GM18507 (cell line): Measurements from ENCODE around the gene DCAF10.
"Not testable (repeated sequence)": the region's sequence is repeated elsewhere in the genome, so short reads cannot be mapped to it uniquely, and the experiment has no call there.

ENCODE experiments used
- DNase-seq: peaks from one replicate; pipeline ENCODE4 v3.0.0; 2011; ENCODE audit warnings: low read depth; ENCODE audit not compliant: insufficient read length; ENCODE audit errors: extremely low spot score
- FAIRE-seq: peaks from 2 replicates; lab custom pipeline; 2011; peaks lifted over from hg19 to GRCh38; lab: Jason Lieb, UNC

Gene DCAF10

GRCh38 chr9:37852222-37852621 lies 51.6 kb downstream of the DCAF10 start:
- no peak for FAIRE-seq
- no peak for DNase-seq

DNA sequence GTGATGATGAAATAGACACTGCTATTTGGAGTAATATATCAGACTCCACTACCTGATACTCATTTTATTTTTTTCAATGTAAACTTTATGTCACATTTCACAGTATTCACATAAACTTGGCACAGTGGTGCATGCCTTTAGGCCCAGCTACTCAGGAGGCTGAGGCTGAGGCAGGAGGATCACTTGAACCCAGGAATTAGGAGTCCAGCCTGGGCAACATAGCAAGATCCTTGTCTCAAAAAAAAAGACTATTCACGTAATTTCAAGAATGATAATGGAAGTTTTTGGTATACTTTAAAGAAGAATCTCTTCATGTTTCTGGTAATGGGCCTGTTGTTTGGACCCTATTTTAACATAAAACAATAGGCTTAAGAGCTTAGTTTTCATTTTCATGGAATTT lies 56.0 kb downstream of the DCAF10 start:
- no peak for FAIRE-seq
- no peak for DNase-seq

GRCh38 chr9:37859043-37859442 lies 58.4 kb downstream of the DCAF10 start:
- no peak for DNase-seq

DNA sequence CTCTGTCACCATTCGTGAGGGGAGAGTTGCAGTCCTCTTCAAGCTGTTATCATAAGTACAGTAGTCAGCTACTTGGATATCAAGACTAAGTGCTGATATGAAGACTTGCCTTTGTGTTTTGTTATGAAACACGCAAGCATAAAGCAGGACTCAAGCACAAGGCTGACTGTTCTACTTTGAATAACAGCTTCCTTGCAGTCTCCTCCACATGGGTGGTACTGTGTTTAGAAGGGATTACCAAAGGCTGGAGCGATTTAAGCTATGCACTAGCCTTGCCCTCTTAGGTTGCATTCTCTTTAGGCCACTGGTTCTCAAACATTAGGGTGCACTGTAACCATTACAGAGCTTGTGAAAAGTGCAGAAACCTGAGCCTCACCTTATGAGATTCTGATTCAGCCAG lies 61.9 kb downstream of the DCAF10 start:
- FAIRE-seq (no peak), DNase-seq (no peak)

More at GRCh38 chr9:37859043-37859442, 58.4 kb downstream of the DCAF10 start:
- no peak for FAIRE-seq

DNA sequence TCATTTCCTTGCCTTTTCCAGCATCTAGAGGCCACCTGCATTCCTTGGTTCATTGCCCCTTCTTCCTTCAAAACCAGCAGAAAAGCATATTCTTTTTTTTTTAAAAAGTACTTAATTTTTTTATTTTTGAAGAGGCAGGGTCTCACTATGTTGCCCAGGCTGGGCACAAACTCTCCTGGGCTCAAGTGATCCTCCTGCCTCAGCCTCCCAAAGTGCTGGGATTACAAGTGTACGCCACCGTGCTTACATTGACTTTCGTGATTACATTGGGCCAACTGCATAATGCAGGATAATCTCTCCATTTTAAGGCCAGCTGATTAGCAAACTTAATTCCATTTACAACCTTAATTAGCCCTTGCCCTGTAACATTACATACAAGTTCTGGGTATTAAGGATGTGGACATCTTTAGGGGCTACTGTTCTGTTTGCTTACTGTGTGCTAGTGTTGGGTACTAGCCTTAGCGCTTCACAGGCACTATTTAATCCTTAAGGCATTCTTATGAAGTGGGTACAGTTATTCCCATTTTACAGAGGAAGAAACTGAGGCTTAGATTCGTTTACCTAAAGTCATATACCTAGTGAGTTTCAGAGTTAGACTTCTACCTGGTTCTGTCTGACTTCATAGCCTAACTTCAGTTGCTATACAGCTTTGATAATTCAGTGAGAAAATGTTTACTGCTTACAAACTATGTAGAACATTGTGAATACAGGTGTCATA lies 69.6 kb downstream of the DCAF10 start:
- DNase-seq (no peak), FAIRE-seq (no peak)

GRCh38 chr9:37870799-37871176 lies 70.2 kb downstream of the DCAF10 start:
- DNase-seq (no peak), FAIRE-seq (no peak)

GRCh38 chr9:37873955-37874354 lies 73.4 kb downstream of the DCAF10 start:
- FAIRE-seq: no peak
- no peak for DNase-seq

DNA sequence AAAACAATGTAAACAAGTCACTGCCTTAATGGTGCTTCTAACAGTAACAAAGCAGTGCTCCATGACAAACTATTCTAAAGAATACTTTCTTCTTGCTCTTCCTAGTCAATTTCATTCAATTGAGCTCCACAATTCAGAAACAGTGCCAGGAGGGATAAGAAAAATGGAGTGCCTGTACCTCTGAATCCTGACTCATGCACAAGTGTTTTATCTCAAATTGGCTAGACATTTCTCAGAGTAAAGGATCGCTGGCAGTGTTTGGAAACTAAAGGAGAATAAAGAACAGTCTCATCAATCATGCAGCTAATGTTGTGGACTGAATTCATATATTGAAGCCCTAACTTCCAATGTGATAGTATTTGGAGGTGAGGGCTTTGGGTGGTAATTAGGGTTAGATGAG lies 75.8 kb downstream of the DCAF10 start:
- FAIRE-seq: no peak

GRCh38 chr9:37880916-37881479 lies 80.4 kb downstream of the DCAF10 start:
- FAIRE-seq: no peak
- no peak for DNase-seq

More for the DNA sequence above, 75.8 kb downstream of the DCAF10 start:
- DNase-seq: no peak

GRCh38 chr9:37887977-37888583 lies 87.5 kb downstream of the DCAF10 start:
- FAIRE-seq: not testable (repeated sequence)

DNA sequence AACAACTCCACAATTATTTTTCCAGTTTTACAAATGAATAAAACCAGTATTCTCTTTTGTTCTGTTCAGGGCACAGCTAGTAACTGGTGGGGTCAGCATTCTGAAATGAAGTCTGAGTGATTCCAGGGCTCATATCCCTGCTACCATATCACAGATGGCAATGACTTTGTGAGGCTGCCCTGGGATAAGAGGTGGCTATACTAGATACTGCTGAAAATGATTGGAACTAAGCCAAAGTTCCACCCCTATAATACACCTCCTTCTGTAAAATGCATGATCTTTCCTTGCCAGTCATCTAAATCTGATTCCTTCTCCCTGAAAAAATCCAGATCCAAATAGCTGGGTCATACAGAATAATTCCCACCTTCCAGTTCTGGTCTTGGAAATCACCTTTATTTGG lies 88.9 kb downstream of the DCAF10 start:
- no peak for FAIRE-seq

More at GRCh38 chr9:37887977-37888583, 87.5 kb downstream of the DCAF10 start:
- DNase-seq: not testable (repeated sequence)

GRCh38 chr9:37891042-37891441 lies 90.4 kb downstream of the DCAF10 start:
- not testable (repeated sequence) for DNase-seq, FAIRE-seq

More for the DNA sequence above, 88.9 kb downstream of the DCAF10 start:
- no peak for DNase-seq

- DNase-seq (no peak), FAIRE-seq (no peak)
These were observed 91.5 kb downstream of the DCAF10 start for GRCh38 chr9:37892063-37892462.

DNA sequence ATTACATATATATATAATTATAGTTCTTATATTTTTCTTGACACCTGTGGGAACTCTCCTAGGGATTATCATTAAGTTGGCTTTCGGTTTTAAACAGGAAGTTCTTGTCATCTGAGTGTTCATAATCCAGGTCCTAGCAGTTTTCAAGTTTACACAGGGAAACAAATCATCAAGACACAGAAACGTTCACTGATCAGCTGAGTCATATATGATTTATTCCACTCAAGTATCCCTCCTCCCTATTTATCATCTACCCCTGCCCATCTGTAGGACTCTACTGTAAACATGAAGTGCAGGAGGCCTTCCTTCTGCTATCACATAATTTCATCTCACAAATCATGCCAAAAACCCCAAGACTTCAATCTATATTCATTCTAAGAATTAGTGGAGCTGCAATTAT lies 97.1 kb downstream of the DCAF10 start:
- FAIRE-seq (no peak), DNase-seq (no peak)

GRCh38 chr9:37899041-37899440 lies 98.4 kb downstream of the DCAF10 start:
- FAIRE-seq (no peak), DNase-seq (no peak)

DNA sequence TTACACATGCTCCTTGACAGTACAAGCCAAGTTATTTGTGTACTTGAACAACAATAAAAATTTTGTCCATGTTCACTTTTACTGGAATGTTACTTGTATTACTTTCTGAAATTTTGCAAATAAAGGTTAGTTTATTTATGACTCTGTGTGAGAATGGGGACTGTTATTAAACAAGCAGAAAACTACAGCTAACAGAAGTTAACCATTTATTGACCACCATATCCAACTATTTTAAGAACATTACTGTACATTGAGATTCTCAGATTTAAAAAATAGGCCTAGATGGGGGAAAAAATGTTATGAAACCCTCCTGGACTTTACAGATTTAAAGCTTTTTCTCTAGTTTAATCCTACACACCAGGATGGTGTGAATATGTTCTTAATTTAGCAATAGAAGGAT lies 101.5 kb downstream of the DCAF10 start:
- FAIRE-seq (no peak), DNase-seq (no peak)

DNA sequence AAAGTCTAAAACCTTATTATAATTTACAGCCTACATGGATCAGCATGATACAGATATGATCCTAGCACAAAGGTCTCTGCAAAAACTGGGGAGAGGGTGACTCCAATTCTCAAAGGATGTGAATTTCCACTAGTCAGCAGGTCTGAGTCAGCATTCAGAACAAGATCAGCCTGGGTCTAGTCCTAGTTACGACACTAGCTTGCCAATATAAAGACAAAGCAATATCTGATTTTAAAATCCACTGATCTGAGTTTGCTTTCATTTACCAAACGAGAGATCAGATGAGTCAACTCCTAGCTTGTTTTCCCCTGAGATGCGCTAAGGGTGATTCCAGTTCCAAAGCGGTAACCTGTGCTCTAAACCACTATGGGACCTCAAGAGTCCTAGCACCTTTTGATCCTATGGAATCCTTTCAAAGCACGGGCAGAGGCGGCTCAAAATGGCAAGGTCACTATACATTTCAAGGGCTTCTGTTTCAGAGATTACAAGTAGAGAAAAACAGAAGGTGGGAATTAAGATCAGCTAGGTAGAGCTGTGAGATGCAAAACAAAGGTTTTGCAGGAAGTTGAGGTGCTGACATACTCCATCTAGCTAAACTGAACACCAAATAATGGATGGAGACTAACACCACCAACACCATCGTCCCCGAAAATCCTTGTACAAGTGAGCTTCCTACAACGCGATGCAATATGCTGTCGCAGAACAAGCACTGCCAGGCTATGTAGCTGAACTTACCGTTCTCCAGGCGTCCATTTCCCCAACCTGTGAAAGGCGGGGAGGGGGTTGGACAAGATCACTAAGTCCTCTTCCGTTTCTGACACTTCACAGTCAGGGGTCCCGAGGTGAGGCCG lies 102.4 kb downstream of the DCAF10 start:
- DNase-seq (no peak), FAIRE-seq (no peak)

DNA sequence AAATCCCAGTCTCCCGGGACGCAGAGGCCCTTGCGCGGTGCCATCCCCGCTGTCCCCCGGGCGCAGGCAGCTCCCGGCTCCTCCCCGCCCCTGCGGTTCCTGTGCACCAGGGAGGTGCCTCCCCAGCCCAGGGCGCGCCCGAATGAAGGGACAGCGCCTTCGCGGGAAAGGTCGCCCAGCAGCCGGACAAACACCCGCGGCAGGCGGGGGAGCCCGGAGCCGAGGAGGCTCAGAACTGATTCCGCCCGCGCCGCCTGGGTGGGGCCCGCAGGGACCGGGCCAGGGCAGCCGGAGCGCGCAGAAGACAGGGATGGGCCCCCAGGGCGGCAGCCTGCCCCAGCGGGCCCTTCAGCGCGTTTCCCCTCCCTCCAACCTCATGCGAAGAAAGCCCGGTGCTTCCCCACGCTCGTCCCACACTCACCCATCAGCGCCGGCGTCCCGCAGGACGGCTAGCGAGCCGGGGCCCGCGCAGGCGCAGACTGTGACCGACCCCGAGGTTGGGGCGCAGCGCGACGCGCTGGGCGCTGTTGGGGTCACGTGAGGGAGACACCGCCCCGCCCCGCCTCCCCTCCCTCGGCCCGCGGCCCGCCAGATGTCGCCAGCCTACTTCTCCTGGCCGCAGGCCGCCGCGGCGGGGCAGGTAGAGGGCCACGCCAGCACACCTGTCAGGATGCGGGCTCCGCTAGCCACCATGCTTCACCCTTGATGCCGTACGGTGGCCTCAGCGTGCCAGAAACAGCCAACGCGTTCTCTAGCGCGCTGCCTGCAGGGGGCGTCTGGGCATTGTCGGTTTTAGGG lies 103.2 kb downstream of the DCAF10 start, which contains the start of gene SLC25A51:
TSS of gene SLC25A51 (minus strand) at position 481 of the 798 bp plus-strand sequence. CDS start 15,577 bp downstream, outside the sequence.
- peak; percentile 96 for FAIRE-seq
- DNase-seq: peak; percentile 95
